GM19438 (cell line): ENCODE measurements around the gene TRIP10.
"Not testable (repeated sequence)": the region's sequence is repeated elsewhere in the genome, so short reads cannot be mapped to it uniquely, and the experiment has no call there.

Source experiments
- ATAC-seq: cut with Tn5 transposase; IDR thresholded peaks from one replicate; pipeline ENCODE4 v1.9.1; 2021; ENCODE audit warnings: low read depth; ENCODE audit not compliant: unreplicated experiment

Gene TRIP10

DNA sequence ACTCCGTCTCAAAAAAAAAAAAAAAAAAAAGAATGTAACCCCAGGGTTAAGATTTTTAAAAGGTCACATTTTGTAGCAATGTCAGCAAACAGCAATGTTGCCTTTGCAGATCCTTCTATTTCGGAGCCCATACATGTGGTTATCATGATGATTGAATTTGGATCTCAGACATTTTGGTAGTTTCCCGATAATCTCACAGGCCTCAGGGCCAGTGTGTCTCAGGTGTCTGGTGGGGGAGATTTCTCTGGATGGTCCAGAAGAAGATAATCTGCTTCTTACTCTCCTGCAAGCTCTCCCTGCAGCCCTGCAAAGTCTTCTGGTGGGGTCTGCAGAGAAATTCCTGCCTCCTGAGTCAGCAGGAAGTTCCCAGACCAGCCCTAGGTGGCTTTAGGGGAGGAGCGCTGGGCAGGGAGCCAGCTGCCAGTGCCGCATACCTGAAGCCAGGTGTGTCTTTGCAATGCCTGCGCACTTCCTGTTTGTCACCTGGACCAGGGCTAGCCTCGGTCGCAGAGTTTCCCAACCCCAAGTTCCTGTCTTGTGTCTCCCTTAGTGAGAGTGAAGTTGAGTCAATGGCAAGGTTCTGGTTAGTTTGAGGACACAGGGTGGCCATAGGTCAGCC lies 26.4 kb downstream of the TRIP10 start:
- no peak for ATAC-seq

GRCh38 chr19:6766357-6767080 lies 27.0 kb downstream of the TRIP10 start:
- ATAC-seq, result no peak

DNA sequence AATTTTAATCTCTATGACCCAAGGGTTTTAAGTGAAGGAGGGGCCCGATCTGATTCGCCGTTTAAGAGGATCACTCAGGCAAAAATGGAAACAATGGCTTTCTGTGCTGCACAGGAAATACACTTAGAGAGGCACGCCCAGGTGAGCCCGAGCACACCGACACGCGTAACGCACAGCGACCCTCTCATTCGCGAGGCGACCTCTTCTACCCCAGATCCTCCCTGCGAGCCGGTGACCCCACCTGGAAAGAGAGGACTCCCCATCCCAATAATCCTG lies 27.5 kb downstream of the TRIP10 start:
- ATAC-seq, result peak; percentile 11

GRCh38 chr19:6767357-6768235 lies 28.1 kb downstream of the TRIP10 start, which contains the start of gene SH2D3A:
Gene SH2D3A (minus strand): TSS chr19:6767435. CDS start chr19:6763748, 3,687 bp downstream.
- peak; percentile 58 for ATAC-seq

DNA sequence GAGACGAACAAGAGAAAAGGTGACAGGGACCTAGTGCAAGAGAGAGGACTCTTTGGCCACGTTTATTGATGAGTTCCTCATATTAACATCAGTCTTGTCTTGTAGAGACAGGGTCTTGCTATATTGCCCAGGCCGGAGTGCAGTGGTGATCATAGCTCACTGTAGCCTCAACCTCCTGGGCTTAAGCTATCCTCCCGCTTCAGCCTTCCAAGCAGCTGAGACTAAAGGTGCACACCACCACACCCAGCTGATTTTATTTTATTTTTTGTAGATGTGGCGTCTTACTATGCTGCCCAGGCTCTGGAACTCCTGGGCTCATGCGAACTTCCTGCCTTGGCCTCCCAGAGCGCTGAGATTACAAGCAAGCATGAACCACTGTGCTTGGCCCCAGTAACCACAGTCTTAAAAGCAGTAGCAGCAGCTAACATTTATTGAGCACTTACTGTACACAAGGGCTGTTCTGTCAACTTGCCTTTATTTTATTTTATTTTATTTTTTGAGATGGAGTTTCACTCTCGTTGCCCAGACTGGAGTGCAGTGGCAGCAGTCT lies 28.8 kb downstream of the TRIP10 start:
- no peak for ATAC-seq

DNA sequence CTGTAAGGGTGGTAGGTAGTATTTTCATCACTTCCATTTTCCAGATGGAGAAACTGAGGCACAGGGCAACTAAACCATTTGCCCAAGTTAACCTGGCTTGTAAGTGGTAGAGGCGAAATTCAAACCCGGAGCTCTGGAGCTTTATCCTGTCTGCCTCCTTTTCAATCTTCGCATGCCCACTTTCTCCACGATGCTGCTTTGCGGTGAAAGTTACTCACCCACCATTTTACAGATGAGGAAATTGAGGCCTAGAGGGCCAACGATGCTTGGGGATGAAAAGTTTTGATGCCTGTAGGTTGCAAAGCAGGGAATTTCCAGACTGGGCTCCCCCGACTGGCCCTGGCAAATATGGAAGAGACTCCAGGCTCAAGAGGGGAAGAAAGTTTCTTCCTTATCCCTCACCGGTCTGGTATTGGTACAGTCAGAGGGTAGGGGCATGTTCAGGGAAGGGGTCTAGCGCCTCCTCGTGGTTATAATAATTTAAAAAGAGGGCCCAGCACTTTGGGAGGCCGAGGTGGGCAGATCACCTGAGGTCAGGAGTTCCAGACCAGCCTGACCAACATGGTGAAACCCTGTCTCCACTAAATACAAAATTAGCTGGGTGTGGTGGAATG lies 29.6 kb downstream of the TRIP10 start:
- ATAC-seq, result no peak

- not testable (repeated sequence) for ATAC-seq
Measured at GRCh38 chr19:6771648-6772027, 32.2 kb downstream of the TRIP10 start.

GRCh38 chr19:6772028-6772865 lies 32.8 kb downstream of the TRIP10 start, which contains the start of gene VAV1:
Gene VAV1 (plus strand): TSS chr19:6772708. CDS start chr19:6772808, 100 bp downstream.
- ATAC-seq, result no peak

GRCh38 chr19:6772866-6773322 lies 33.4 kb downstream of the TRIP10 start:
- no peak for ATAC-seq

DNA sequence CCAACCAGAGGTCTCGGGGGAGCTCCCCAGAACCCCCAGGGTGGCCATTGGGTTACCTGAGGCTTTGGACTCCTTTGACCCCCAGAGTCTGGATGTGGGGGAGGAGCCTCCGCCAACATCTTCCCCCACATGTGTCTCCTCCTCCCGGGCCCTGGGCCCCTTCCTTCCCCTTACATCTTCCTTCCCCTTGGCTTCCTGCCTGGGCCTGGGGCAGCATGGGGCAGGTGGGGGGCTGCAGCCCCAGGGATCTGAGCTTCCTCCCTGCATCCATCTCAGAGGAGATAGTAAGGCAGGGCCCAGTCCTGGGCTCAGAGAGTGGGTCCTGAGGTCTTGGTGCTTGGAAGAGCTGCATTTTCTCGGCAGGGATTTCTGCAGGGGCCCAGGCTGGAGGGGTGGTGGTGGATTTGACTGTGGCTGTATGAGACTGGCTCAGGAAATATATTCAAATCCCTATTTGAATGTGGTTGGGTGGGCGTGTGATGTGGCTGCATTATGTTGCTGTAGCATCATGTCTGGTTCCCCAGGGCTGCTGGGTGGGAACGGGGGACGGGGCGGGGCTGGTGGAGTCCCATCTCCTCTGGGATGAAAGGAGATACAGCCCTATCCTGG lies 33.9 kb downstream of the TRIP10 start:
- ATAC-seq, result no peak

- ATAC-seq, result no peak
Measured at GRCh38 chr19:6774821-6775707, 35.6 kb downstream of the TRIP10 start.

DNA sequence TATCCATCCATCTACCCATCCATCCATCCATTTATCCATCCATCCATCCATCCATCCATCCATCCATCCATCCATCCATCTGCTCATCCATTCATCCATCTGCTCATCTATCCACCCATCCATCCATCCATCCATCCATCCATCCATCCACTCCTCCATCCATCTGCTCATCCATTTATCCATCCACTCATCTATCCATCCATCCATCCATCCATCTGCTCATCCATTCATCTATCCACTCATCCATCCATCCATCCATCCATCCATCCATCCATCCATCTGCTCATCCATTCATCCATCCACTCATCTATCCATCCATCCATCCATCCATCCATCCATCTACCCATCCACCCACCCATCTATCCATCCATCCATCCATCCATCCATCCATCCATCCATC lies 36.6 kb downstream of the TRIP10 start:
- ATAC-seq, result not testable (repeated sequence)

- ATAC-seq, result no peak
Measured at GRCh38 chr19:6776999-6777398, 37.5 kb downstream of the TRIP10 start.

DNA sequence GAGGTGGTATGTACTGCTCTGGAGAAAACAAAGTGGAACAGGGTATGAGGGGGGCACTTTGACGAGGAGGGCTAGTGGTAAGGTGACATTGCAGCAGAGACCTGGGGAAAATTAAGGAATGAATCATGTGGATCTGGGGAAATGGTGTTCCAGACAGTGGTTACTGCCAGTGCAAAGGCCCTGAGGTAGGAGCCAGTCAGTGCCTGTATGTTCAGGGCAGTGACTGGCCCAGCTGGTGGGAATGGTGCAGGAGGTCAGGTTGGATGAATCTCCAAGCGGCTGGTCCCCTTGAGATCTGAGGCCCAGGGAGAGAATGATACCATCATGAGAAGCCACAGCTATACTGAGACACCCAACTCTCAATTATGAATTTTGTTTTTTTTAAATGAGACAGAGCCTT lies 38.0 kb downstream of the TRIP10 start:
- no peak for ATAC-seq

DNA sequence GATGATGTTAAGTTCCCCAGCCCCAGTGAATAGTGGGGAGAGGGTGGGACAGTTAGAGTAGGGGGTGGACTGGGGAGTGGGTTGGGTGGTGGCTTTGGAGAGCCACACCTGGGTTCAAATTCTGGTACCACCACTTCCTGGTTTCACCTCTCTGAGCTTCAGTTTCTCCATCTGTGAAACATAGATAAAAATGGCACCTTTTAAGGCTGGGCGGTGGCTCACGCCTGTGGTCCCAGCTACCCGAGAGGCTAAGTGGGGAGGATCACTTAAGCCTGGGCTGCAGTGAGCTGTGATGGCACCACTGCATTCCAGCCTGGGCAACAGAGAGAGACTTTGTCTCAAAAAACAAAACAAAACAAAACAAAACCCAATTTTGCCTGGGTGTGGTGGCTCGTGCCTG lies 38.9 kb downstream of the TRIP10 start:
- no peak for ATAC-seq

GRCh38 chr19:6779206-6779605 lies 39.7 kb downstream of the TRIP10 start:
- no peak for ATAC-seq

- no peak for ATAC-seq
Measured at GRCh38 chr19:6787393-6787792, 47.9 kb downstream of the TRIP10 start.

DNA sequence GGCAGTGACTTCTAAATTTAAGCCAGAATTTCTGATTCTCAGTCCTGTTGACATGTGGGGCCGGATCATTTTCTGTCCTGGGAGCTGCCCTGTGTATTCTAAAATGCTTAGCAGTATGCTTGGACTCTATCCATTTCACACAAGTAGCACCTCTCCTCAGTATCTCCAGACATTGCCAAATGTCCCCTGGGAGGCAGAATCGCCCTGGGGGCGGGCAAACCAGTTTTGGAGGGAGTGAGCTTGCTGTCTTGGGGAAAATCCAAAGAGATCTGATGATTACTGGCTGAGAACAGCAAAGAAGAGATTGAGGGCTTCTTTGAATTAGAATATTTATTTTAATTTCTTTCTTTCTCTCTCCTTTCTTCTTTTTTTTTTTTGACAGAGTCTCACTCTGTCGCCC lies 49.4 kb downstream of the TRIP10 start:
- ATAC-seq, result no peak
